Measurements from ENCODE around the gene DTX3.

DTX3 gene

DNA sequence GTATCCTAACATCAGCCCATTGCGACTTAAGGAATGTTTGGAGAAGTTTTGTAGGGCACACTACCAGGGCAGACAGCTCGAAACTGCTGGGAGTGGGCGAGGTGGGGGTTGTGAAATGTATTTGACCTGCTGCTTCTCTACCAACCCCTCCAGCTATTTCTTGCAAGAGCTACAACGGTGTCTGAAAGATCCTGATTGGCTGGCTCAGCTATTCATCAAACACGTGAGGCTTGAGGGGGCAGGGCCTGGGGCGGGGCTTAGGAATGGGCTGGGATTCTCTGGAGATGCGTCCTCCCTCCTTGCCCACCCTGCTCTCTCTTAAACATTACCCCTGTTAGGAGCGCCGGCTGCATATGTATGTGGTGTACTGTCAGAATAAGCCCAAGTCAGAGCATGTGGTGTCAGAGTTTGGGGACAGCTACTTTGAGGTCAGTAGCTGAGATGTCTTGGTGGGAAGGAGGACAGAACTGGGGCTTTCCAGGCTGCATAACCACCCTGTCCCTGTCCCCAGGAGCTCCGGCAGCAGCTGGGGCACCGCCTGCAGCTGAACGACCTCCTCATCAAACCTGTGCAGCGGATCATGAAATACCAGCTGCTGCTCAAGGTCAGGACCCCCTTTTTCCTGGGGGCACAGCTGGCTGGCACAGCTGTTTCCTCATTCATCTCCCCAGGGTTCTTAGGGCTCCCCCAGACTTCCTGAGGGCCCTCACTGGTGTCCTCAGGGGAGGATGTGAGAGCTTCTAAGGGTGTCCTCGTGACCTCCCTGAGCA lies 9.7 kb downstream of the DTX3 start:
- no peak overlapping the region for H3K4me3 ChIP-seq (ENCODE audit: low read depth in 1 of 2, low read length in 2 of 2)
- H3K36me3 ChIP-seq (ENCODE audit: insufficient read depth, low read length): no peaks in the 10 kb centered on the region
- no peak overlapping the region for H3K27ac ChIP-seq (ENCODE audit: low read length)
- DNase-seq (peak; percentile 27), ATAC-seq (ENCODE audit: insufficient read depth, low read depth) (peak; percentile 47; the same call in 1 of the 3 replicates)
- H3K4me1 ChIP-seq (ENCODE audit: insufficient read depth, low read length): no peaks in the 10 kb centered on the region
- H3K79me2 ChIP-seq (ENCODE audit: insufficient read depth, low read length): no peaks in the 10 kb centered on the region
- no peak overlapping the region for H3K4me2 ChIP-seq (ENCODE audit: insufficient read depth, low read length)
- H2AFZ ChIP-seq (ENCODE audit: low read depth, low read length): no peak overlapping the region
- no peaks in the 10 kb centered on the region for H3K9me3 ChIP-seq (ENCODE audit: insufficient read depth, low read length, severe bottlenecking)
- no peak overlapping the region for H3K9ac ChIP-seq (ENCODE audit: low read depth, low read length)
- H3K27me3 ChIP-seq (ENCODE audit: insufficient read depth, low read length, poor library complexity): peaks cover 36% of the 10 kb centered on the region
- TF ChIP-seq EZH2 (IDR thresholded peaks at IDR 0.05; ENCODE audit: borderline replicate concordance, low read depth, low read length, severe bottlenecking): no peak
- no peaks in the 10 kb centered on the region for H4K20me1 ChIP-seq (ENCODE audit: insufficient read depth, low read length)

DNA sequence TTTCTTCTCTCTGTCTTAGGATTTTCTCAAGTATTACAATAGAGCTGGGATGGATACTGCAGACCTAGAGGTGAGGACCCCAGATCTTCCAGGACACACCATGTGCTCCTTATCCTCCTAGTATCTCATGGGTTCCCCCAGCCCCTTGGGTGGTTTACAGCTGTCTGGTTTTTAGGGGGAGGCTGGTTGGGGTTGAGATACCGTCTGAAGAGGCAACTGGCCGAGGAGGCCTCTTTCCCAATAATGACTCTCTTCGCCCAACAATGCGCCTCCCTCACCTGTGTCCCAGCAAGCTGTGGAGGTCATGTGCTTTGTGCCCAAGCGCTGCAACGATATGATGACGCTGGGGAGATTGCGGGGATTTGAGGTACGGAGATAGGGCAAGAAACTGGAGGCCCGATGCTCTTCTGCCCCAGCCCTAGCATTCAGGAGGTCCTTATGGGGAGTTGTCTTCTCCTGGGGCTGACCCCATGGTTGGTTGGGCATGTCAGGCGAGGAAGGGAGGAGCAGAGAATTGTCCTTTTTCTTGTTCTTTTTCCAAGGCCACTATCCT lies 10.4 kb downstream of the DTX3 start:
- H3K27ac ChIP-seq (ENCODE audit: low read length): no peak overlapping the region

DNA sequence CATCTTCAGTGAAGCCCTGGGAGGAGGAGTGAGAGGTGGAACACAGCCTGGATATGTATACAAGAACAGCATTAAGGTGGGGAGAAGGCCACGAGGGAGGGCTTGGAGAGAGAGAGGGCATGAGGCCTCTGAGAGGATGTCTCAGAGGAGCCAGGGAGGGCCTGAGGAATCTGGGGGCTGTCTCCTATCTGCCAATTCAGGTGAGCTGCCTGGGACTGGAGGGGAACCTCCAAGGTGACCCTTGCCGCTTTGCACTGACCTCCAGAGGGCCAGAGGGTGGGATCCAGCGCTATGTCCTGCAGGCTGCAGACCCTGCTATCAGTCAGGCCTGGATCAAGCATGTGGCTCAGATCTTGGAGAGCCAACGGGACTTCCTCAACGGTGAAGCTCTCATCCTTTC lies 11.0 kb downstream of the DTX3 start:
- H2AFZ ChIP-seq (ENCODE audit: low read depth, low read length): no peak overlapping the region
- H3K36me3 ChIP-seq (ENCODE audit: insufficient read depth, low read length): no peaks in the 10 kb centered on the region
- H3K27me3 ChIP-seq (ENCODE audit: insufficient read depth, low read length, poor library complexity): peaks cover 41% of the 10 kb centered on the region
- TF ChIP-seq, protein P1, sequence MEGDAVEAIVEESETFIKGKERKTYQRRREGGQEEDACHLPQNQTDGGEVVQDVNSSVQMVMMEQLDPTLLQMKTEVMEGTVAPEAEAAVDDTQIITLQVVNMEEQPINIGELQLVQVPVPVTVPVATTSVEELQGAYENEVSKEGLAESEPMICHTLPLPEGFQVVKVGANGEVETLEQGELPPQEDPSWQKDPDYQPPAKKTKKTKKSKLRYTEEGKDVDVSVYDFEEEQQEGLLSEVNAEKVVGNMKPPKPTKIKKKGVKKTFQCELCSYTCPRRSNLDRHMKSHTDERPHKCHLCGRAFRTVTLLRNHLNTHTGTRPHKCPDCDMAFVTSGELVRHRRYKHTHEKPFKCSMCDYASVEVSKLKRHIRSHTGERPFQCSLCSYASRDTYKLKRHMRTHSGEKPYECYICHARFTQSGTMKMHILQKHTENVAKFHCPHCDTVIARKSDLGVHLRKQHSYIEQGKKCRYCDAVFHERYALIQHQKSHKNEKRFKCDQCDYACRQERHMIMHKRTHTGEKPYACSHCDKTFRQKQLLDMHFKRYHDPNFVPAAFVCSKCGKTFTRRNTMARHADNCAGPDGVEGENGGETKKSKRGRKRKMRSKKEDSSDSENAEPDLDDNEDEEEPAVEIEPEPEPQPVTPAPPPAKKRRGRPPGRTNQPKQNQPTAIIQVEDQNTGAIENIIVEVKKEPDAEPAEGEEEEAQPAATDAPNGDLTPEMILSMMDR (IDR thresholded peaks at IDR 0.05; ENCODE audit: borderline replicate concordance, extremely low read depth, low read length, poor library complexity, severe bottlenecking): no peak
- no peak for TF ChIP-seq EZH2 (IDR thresholded peaks at IDR 0.05; ENCODE audit: borderline replicate concordance, low read depth, low read length, severe bottlenecking)
- ATAC-seq (ENCODE audit: insufficient read depth, low read depth): no peak
- no peaks in the 10 kb centered on the region for H3K79me2 ChIP-seq (ENCODE audit: insufficient read depth, low read length)
- H3K4me1 ChIP-seq (ENCODE audit: insufficient read depth, low read length): no peaks in the 10 kb centered on the region
- H3K9me3 ChIP-seq (ENCODE audit: insufficient read depth, low read length, severe bottlenecking): no peaks in the 10 kb centered on the region
- no peak overlapping the region for H3K4me3 ChIP-seq (ENCODE audit: low read depth in 1 of 2, low read length in 2 of 2)
- no peak for DNase-seq
- peaks cover under 1% of the 10 kb centered on the region; the same call in 1 of the 2 replicates for H4K20me1 ChIP-seq (ENCODE audit: insufficient read depth, low read length)
- H3K9ac ChIP-seq (ENCODE audit: low read depth, low read length): no peak overlapping the region
- H3K4me2 ChIP-seq (ENCODE audit: insufficient read depth, low read length): no peak overlapping the region
- H3K27ac ChIP-seq (ENCODE audit: low read length): no peak overlapping the region

More for the DNA sequence above, 10.4 kb downstream of the DTX3 start:
- no peaks in the 10 kb centered on the region for H3K9me3 ChIP-seq (ENCODE audit: insufficient read depth, low read length, severe bottlenecking)
- DNase-seq (no peak), ATAC-seq (ENCODE audit: insufficient read depth, low read depth) (no peak)
- no peaks in the 10 kb centered on the region for H3K36me3 ChIP-seq (ENCODE audit: insufficient read depth, low read length)
- H3K9ac ChIP-seq (ENCODE audit: low read depth, low read length): no peak overlapping the region
- peaks cover 37% of the 10 kb centered on the region for H3K27me3 ChIP-seq (ENCODE audit: insufficient read depth, low read length, poor library complexity)
- H2AFZ ChIP-seq (ENCODE audit: low read depth, low read length): no peak overlapping the region
- H3K79me2 ChIP-seq (ENCODE audit: insufficient read depth, low read length): no peaks in the 10 kb centered on the region
- TF ChIP-seq EZH2 (IDR thresholded peaks at IDR 0.05; ENCODE audit: borderline replicate concordance, low read depth, low read length, severe bottlenecking): no peak
- no peaks in the 10 kb centered on the region for H4K20me1 ChIP-seq (ENCODE audit: insufficient read depth, low read length)
- H3K4me1 ChIP-seq (ENCODE audit: insufficient read depth, low read length): no peaks in the 10 kb centered on the region
- no peak overlapping the region for H3K4me3 ChIP-seq (ENCODE audit: low read depth in 1 of 2, low read length in 2 of 2)
- no peak overlapping the region for H3K4me2 ChIP-seq (ENCODE audit: insufficient read depth, low read length)

DNA sequence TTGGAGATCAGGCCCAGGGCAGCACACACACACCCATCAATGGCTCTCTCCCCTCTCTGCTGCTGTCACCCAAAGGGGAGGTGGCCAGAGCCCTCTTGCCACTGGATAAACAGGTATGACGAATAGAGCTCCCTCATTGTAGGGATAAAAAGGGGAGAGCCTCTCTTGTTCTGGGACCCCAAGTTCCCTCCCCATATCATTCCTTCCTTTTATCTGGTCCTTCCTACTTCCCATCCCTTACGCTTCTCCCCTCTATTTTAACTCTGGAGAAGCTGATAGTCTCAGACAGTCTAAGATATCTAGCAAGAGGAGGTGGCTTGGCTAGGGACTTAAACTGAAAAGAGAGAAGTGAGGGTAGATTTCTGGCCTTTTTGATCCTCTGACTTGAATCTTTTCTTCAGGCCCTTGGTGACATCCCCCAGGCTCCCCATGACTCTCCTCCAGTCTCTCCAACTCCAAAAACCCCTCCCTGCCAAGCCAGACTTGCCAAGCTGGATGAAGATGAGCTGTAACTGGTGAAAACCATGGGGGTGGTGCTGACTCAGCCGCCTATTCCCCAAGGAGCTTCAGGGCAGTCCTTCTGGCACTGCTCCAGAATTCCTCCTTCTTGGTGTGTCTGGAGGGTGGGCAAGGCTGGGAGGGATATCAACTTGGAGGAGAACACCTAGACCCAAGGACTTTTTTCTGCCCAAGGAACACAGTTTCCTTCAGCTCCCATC lies 11.9 kb downstream of the DTX3 start:
- no peak overlapping the region for H3K9ac ChIP-seq (ENCODE audit: low read depth, low read length)
- TF ChIP-seq, protein P1 (IDR thresholded peaks at IDR 0.05; ENCODE audit: borderline replicate concordance, extremely low read depth, low read length, poor library complexity, severe bottlenecking): no peak
- no peak for TF ChIP-seq EZH2 (IDR thresholded peaks at IDR 0.05; ENCODE audit: borderline replicate concordance, low read depth, low read length, severe bottlenecking)
- H4K20me1 ChIP-seq (ENCODE audit: insufficient read depth, low read length): peaks cover 3% of the 10 kb centered on the region; the same call in 1 of the 2 replicates
- no peak overlapping the region for H3K4me3 ChIP-seq (ENCODE audit: low read depth in 1 of 2, low read length in 2 of 2)
- no peak for DNase-seq
- H3K4me2 ChIP-seq (ENCODE audit: insufficient read depth, low read length): no peak overlapping the region
- H3K27ac ChIP-seq (ENCODE audit: low read length): no peak overlapping the region
- H3K9me3 ChIP-seq (ENCODE audit: insufficient read depth, low read length, severe bottlenecking): no peaks in the 10 kb centered on the region
- H2AFZ ChIP-seq (ENCODE audit: low read depth, low read length): no peak overlapping the region
- no peaks in the 10 kb centered on the region for H3K36me3 ChIP-seq (ENCODE audit: insufficient read depth, low read length)
- H3K27me3 ChIP-seq (ENCODE audit: insufficient read depth, low read length, poor library complexity): peaks cover 44% of the 10 kb centered on the region
- ATAC-seq (ENCODE audit: insufficient read depth, low read depth): no peak
- H3K79me2 ChIP-seq (ENCODE audit: insufficient read depth, low read length): no peaks in the 10 kb centered on the region
- no peaks in the 10 kb centered on the region for H3K4me1 ChIP-seq (ENCODE audit: insufficient read depth, low read length)
